GM19238 (cell line): ENCODE data around the gene CATSPER1.

Source experiments
- DNase-seq: peaks from one replicate; pipeline ENCODE4 v3.0.0; 2011; ENCODE audit warnings: low spot score; ENCODE audit not compliant: insufficient read length

The CATSPER1 gene

GRCh38 chr11:66026017-66026529 is at the start of gene CATSPER1:
CATSPER1 (minus strand) TSS chr11:66026479; CDS start chr11:66026379, 100 bp downstream.
- DNase-seq: no peak

DNA sequence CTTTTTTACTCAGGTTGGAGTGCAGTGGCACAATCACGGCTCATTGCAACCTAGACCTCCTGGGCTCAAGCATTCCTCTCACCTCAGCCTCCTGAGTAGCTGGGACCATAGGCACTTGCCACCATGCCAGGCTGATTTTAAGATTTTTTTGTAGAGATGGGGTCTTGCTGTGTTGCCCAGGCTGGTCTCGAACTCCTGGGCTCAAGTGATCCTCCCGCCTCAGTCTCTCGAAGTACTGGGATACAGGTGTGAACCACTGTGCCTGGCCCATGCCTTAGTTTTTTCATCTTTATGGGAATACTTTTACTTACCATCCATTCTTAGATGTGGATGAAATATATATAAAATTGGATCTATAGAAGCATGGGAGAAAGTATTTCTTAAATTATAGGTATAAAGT is 49.0 kb upstream of the CATSPER1 start:
- no peak for DNase-seq

DNA sequence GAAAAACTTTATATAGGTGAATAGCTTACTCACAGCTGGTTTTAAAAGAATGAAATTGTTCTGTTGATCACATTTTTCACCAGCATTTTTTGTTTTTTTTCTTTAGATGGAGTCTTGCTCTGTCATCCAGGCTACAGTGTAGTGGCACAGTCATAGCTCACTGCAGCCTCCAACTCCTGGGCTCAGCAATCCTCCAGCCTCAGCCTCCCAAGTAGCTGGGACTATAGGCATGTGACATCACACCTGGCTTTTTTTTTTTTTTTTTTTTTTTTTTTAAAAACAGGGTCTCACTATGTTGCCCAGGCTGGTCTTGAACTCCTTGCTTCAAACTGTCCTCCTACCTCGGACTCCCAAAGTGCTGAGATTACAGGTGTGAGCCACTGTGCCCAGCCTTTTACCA is 47.4 kb upstream of the CATSPER1 start:
- DNase-seq: no peak

GRCh38 chr11:66072518-66072917 is 46.2 kb upstream of the CATSPER1 start:
- no peak for DNase-seq

DNA sequence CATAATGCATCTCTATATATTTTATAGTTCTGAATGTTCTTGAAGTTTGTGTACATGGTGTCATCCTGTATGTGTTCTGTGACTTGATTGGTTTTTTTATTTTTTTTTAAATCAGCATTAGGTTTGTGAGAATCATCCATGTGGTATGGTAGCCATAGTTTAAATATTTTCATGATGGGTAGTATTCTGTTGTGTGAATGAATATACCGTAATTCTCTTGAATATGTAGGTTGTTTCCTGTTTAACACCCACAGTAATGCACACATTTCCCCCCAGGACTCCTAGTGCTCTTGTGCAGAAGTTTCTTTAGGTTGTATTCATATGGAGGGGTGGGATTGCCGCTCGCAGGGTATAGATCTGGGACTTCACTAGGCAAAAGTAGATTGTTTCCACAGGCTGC is 45.8 kb upstream of the CATSPER1 start:
- no peak for DNase-seq

- DNase-seq: no peak
Observed at GRCh38 chr11:66071381-66071801, 45.1 kb upstream of the CATSPER1 start.

DNA sequence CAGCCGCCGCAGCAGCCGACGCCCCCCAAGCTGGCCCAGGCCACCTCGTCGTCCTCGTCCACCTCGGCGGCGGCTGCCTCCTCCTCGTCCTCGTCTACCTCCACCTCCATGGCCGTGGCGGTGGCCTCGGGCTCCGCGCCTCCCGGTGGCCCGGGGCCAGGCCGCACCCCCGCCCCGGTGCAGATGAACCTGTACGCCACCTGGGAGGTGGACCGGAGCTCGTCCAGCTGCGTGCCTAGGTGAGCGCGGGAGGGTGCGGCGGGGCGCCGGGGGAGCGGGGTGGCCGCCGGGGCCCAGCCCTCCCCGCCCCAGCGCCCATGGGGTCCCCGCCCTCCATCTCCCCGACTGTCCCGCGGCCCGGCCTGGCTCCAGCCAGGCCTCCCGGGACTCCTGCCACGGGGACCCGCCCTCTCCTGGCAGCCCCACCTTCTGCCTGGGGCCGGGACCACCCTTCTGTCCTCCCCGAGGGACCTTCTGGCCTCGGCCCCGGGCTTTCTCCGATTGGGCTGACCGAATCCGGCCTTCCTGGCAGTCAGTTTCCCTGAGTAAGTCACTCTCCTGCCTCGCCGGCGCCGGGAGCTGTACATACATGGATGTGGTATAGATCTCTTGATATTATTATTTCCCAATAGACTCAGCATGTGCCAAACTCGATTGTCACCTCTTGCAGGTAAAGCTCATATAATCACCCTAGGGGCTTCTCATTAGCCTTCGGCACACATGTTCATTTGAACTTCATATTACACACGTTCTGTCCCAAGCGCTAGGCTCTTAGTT is 44.5 kb upstream of the CATSPER1 start:
- DNase-seq: peak; percentile 37

GRCh38 chr11:66069715-66070603 is 43.7 kb upstream of the CATSPER1 start, which contains the start of gene PACS1:
PACS1 (plus strand) TSS chr11:66070272; CDS start chr11:66070487, 215 bp downstream.
- peak; percentile 88 for DNase-seq

DNA sequence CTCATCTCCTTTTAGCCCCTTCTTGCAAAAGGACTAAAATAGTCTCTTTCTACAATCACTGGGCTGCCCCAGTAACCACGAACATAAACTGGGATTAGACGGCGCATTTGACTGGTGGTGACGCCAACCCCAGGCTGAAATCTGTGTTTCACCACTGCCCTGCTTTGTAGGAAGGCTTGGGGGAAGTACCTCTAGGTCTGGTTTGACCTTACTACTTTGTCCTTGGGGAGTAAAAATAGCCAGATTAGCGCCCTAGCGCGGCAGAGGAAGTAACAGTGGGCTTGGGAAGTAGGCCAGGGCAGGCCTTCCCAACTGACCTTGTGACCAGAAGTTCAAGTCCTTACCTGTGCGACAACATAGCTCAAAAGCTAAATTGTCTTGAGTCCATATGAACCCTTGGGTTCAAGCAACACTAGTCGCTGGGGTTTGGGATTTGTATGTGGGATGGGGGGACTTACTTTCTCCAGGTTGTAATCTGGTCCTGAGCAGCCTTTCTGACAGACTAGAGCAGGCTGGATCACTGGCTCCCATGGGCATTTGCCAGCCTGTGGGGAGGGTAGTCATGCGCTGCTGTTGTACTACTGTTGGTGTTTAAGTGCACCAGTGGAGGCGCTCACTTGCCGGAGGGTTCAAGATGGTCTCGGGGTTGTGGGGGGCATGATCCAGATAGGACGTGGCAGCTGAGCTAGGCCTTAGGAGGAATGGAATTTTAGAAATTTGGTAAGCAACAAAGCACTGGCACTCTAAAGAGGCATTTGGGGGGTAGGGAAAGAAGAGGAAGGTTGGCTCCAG is 42.8 kb upstream of the CATSPER1 start:
- DNase-seq: no peak

GRCh38 chr11:66068154-66068821 is 42.0 kb upstream of the CATSPER1 start:
- peak; percentile 59 for DNase-seq

- no peak for DNase-seq
Observed at GRCh38 chr11:66067640-66068039, 41.4 kb upstream of the CATSPER1 start.

- DNase-seq: no peak
Observed at GRCh38 chr11:66066751-66067150, 40.5 kb upstream of the CATSPER1 start.

GRCh38 chr11:66064571-66064970 is 38.3 kb upstream of the CATSPER1 start:
- DNase-seq: no peak

DNA sequence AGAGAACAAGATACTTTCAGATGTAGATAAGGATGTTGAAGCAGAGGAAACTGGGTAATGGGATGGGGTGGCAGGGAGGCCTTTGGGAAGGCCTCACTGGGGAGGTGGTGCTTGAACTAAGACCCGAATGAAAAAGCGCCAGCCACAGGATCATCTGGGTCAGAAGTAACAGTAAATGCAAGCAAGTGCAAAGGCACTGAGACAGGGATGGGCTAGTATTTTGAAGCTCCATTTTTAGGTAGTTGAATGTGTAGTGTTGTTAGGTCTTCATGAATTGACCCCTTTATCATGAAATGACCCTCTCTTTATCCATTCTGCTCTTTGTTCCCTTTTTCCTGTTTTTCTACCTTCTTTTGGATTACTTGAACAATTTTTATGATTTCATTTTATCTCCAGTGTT is 37.6 kb upstream of the CATSPER1 start:
- no peak for DNase-seq

DNA sequence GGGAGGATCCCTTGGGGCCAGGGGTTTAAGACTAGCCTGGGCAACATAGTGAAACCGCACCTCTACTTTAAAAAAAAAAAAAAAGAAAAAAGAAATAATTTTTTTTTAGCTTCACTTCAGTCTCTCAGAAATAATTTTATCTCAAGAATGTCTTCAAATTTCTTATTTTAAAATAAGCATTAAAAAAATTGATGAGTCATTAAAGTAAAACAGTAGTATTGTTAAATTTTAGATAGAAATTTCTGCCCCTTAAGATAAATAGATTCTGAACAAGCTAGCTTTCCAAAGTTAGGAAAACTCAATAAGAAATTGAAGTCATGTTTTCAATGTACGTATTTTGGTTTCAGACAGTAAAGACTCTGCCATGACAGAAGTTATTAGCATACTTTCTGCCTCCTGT is 36.1 kb upstream of the CATSPER1 start:
- no peak for DNase-seq

GRCh38 chr11:66061268-66061667 is 35.0 kb upstream of the CATSPER1 start:
- DNase-seq: no peak

DNA sequence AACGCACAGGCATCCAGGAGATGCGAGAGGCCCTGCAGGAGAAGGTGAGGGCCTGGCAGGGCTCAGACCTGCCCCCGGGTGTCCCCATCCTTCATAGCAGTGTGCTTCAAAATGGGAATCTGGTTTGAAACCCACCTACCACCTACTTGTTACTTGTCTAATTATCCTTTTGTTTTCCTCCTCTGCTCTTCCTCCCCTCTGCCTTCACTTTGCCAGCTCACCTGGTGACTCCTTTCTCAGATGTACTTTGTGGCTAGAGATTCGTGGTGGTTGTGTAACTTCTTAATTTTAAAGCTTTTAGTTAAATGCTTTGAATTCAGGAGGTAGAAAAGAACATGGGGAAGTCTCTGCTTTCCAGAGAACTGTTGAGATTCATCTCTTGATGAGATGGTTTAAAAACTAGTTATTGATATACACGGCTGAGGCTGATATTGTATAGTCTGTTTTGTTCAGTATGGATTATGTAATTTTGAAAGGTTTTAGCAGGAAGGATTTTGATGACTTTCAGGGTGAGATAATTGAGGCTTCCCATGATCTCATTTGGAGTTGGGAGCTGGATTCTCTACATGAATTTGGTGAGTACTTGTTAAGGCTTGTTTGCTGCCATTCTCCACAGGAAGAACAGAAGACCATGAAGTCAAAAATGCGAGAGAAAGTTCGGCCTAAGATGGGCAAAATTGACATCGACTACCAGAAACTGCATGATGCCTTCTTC is 33.8 kb upstream of the CATSPER1 start:
- no peak for DNase-seq

DNA sequence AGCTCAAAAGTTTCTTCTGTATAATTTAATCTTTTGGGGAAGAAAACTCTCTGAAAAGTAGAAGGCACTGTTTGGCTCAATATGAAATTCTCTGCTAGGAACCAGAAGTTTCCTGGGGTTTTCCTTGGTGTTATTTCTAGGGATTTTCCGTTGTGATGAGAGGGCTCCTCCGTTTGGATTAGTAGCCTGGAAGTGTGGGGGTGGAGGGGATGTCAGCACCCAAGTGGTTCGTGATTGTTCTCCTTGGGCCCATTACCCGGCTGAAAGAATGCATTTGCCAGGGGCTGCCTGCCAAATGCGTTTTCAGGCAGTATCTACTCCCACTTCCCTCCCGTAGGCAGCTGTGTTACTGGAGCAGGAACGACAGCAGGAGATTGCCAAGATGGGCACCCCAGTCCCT is 30.2 kb upstream of the CATSPER1 start:
- no peak for DNase-seq

GRCh38 chr11:66055021-66055420 is 28.7 kb upstream of the CATSPER1 start:
- DNase-seq: no peak

GRCh38 chr11:66052664-66052982 is 26.3 kb upstream of the CATSPER1 start:
- no peak for DNase-seq
